NCI-H510A treated with DMSO at 0.1 percent for 48 hours (cell line): ENCODE data around the gene PTCRA.
A peak's percentile ranks its signal among the peaks of the same experiment; 100 is the strongest.

Experiments used
- DNase-seq: peaks from one replicate; lab custom pipeline; 2025; lab: John Stamatoyannopoulos, UW

PTCRA gene

GRCh38 chr6:42904467-42904866 is 11.4 kb upstream of the PTCRA start:
- no peak for DNase-seq

GRCh38 chr6:42907336-42907735 is 8.5 kb upstream of the PTCRA start:
- DNase-seq: no peak

GRCh38 chr6:42909835-42910234 is 6.0 kb upstream of the PTCRA start:
- DNase-seq: no peak

- no peak for DNase-seq
These were observed 4.5 kb upstream of the PTCRA start for GRCh38 chr6:42911171-42912021.

- DNase-seq: no peak
These were observed 1.3 kb upstream of the PTCRA start for GRCh38 chr6:42914546-42914945.

- no peak for DNase-seq
These were observed 435 bp downstream of the PTCRA start for GRCh38 chr6:42916288-42916687.

- no peak for DNase-seq
These were observed 5.9 kb downstream of the PTCRA start for GRCh38 chr6:42921801-42922200.

- no peak for DNase-seq
These were observed 7.8 kb downstream of the PTCRA start for GRCh38 chr6:42923666-42924065.

- DNase-seq: no peak
These were observed 9.5 kb downstream of the PTCRA start for GRCh38 chr6:42925248-42925857.

GRCh38 chr6:42928986-42929820 is 13.3 kb downstream of the PTCRA start, which contains the start of gene CNPY3:
Gene CNPY3, plus strand, starts transcription at chr6:42929480. Its CDS starts 91 bp downstream, at chr6:42929571.
- peak; percentile 99 for DNase-seq

GRCh38 chr6:42929821-42930360 is 14.0 kb downstream of the PTCRA start:
- peak; percentile 89 for DNase-seq

GRCh38 chr6:42932412-42932811 is 16.6 kb downstream of the PTCRA start:
- no peak for DNase-seq

GRCh38 chr6:42933205-42933604 is 17.4 kb downstream of the PTCRA start:
- no peak for DNase-seq

GRCh38 chr6:42935322-42935721 is 19.5 kb downstream of the PTCRA start:
- no peak for DNase-seq

- DNase-seq: no peak
These were observed 20.5 kb downstream of the PTCRA start for GRCh38 chr6:42936398-42936797.

GRCh38 chr6:42937548-42938427 is 21.9 kb downstream of the PTCRA start:
- no peak for DNase-seq

GRCh38 chr6:42938428-42938796 is 22.6 kb downstream of the PTCRA start:
- no peak for DNase-seq

- no peak for DNase-seq
These were observed 23.3 kb downstream of the PTCRA start for GRCh38 chr6:42938987-42939809.

GRCh38 chr6:42939810-42940167 is 23.9 kb downstream of the PTCRA start:
- no peak for DNase-seq

- no peak for DNase-seq
These were observed 24.7 kb downstream of the PTCRA start for GRCh38 chr6:42940493-42941045.
